Right lobe of liver (tissue), 6 donors: ENCODE results near the gene SPNS3. TPM values are rescaled to one million over a fixed set of nuclear protein-coding genes. Genes with fewer than 3 reads are reported as not detected.

Experiments
- ATAC-seq, 4 donors: fragments of 200-7000 bp; cut with Tn5 transposase; one replicate each; pipeline ENCODE4 v1.9.1; 2020; ENCODE audit warnings: mild to moderate bottlenecking in 4 of 4, moderate library complexity in 4 of 4
- DNase-seq, 3 donors: peaks; one replicate each; pipeline ENCODE4 v3.0.0-alpha.2; 2020
- H3K27ac ChIP-seq, 3 donors: fragments of 200-600 bp; one replicate each; pipeline ENCODE4 v1.8.0; 2022
- H3K27me3 ChIP-seq, 2 donors: fragments of 200-600 bp; one replicate each; pipeline ENCODE4 v1.8.0; 2022
- H3K36me3 ChIP-seq, 4 donors: fragments of 200-600 bp; sonication (generic) in 1 of 4; one replicate each; pipeline versions ENCODE4 v1.5.1 to v1.8.0; 2017 to 2022; ENCODE audit warnings: control low read depth in 1 of 4
- H3K4me1 ChIP-seq, 4 donors: fragments of 200-600 bp; sonication (generic) in 1 of 4; one replicate each; pipeline versions ENCODE4 v1.5.1 to v1.8.0; 2017 to 2022; ENCODE audit warnings: control low read depth in 1 of 4
- H3K4me3 ChIP-seq, 3 donors: fragments of 200-600 bp; one replicate each; pipeline ENCODE4 v1.8.0; 2022
- H3K9me3 ChIP-seq, 4 donors: fragments of 200-600 bp; sonication (generic) in 1 of 4; one replicate each; pipeline versions ENCODE4 v1.5.1 to v1.8.0; 2017 to 2022; ENCODE audit warnings: control low read depth in 1 of 4
- CTCF ChIP-seq, 4 donors: fragments of 200-600 bp in 3 of 4; fragments of 450-650 bp in 1 of 4; IDR thresholded peaks; one replicate each; pipeline versions ENCODE4 v1.5.1 to v1.8.0; 2016 to 2022; ENCODE audit warnings: antibody characterized with exemption in 4 of 4, mild to moderate bottlenecking in 2 of 4
- POLR2A ChIP-seq: fragments of 450-650 bp; IDR thresholded peaks from one replicate; pipeline ENCODE4 v1.6.1; 2017; ENCODE audit warnings: antibody characterized with exemption, mild to moderate bottlenecking
- WGBS: methylation state at CpG from one replicate; pipeline ENCODE4 v1.1.6; 2018; ENCODE audit warnings: low coverage, low lambda C conversion rate; ENCODE audit not compliant: insufficient coverage; ENCODE audit errors: missing lambda C conversion rate; 5-methylcytosine and 5-hydroxymethylcytosine counted together
- intact Hi-C, 2 donors: fragments of 100-400 bp; cut with DNase I; formaldehyde crosslinking; loops; one replicate each; pipeline versions ENCODE4 v1.11.2 to v1.14.1; 2022
- total RNA-seq, 6 experiments: library from RNA; depleted of rRNA in 2 of 6; stranded (reverse); fragments of >200 nt in 2 of 6; fragmentation: NEBNext Ultra II Directional in 3 of 6; extraction: Animal tissue kit (Norgen Biotek cat#: 25700) in 3 of 6; gene quantifications; one replicate each; pipeline versions ENCODE4 v1.1.0 to v1.2.4, GENCODE V29; 2016 to 2023
- donor health status: DM: no; HTN: yes; CAD: no.
- donor health status: DM: no; HTN: no; CAD: no.
- donor health status: DM: no; HTN: no; CAD: no.
- donor health status: DM: no; HTN: yes; CAD: no.
- donor health status: DM: no; HTN: yes; CAD: no.

The SPNS3 gene
- total RNA-seq, 6 experiments from 2014 or later = not detected

DNA sequence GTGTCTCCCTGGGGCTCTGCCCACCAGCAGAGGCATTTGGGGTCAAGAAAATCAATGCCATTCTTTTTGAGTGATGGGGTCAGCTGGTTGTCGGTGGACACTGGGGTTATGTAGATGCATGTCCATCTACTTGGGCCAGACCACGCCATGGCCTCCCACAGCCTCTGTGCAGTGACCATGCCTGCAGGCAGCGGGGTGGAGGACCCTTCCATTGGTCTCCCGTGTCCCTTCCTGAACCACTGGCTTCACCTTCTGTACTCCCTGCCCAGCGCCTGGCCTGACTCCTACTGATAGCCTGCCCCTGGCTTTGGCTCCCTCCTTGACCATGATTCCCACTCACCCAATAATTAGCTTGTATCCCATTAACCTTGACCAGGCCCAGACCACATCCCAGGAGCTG lies 28.0 kb upstream of the SPNS3 start:
- intact Hi-C loops = no loop called here
- WGBS = 100% methylated on average over 2 of the region's 5 CpGs

GRCh38 chr17:4406386-4406785 lies 27.4 kb upstream of the SPNS3 start:
- intact Hi-C loops = no loop called here
- 97% methylated on average over 8 of the region's 10 CpGs for WGBS
- no peak overlapping the region for H3K27ac ChIP-seq
- no peak for ATAC-seq
- H3K9me3 ChIP-seq = no peaks in the 10 kb centered on the region
- DNase-seq = no peak
- H3K27me3 ChIP-seq = no peaks in the 10 kb centered on the region
- no peak overlapping the region for H3K4me3 ChIP-seq
- no peak for TF ChIP-seq POLR2A
- H3K4me1 ChIP-seq = no peaks in the 10 kb centered on the region
- H3K36me3 ChIP-seq = no peaks in the 10 kb centered on the region

More for the DNA sequence above, 28.0 kb upstream of the SPNS3 start:
- no peak overlapping the region for H3K4me3 ChIP-seq
- H3K27ac ChIP-seq = no peak overlapping the region
- ATAC-seq (peak in 1 of 4 donors; percentile 48), DNase-seq (no peak)
- no peaks in the 10 kb centered on the region for H3K36me3 ChIP-seq
- no peaks in the 10 kb centered on the region for H3K27me3 ChIP-seq
- H3K9me3 ChIP-seq = no peaks in the 10 kb centered on the region
- H3K4me1 ChIP-seq = no peaks in the 10 kb centered on the region
- TF ChIP-seq CTCF (IDR thresholded peaks at IDR 0.05) (no peak), POLR2A (no peak)

GRCh38 chr17:4407216-4407615 lies 26.5 kb upstream of the SPNS3 start:
- no peak overlapping the region for H3K4me3 ChIP-seq
- DNase-seq = no peak
- 90% methylated on average over 6 of the region's 7 CpGs for WGBS
- no peak for TF ChIP-seq CTCF (IDR thresholded peaks at IDR 0.05)
- no peak for TF ChIP-seq POLR2A
- H3K4me1 ChIP-seq = no peaks in the 10 kb centered on the region
- H3K9me3 ChIP-seq = no peaks in the 10 kb centered on the region
- no peaks in the 10 kb centered on the region for H3K27me3 ChIP-seq
- H3K36me3 ChIP-seq = no peaks in the 10 kb centered on the region
- intact Hi-C loops = no loop called here
- ATAC-seq = no peak
- H3K27ac ChIP-seq = no peak overlapping the region

DNA sequence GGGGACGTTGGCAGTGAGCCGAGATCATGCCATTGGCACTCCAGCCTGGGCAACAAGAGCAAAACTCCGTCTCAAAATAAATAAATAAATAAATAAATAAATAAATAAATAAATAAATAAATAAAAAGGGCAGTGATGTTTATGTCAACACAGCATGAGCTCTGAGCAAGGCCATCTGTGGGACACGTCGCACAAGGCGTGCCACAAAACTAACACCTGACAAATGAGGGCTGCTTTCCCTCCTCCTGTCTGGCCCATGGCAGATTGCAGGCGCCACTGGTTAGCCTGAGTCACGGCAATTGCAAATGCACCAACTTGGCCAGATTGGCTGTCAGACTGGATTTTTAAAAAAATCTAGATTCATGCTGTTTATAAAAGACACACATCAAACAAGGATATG lies 25.9 kb upstream of the SPNS3 start:
- WGBS = 89% methylated on average over 4 of the region's 8 CpGs
- DNase-seq (no peak), ATAC-seq (no peak)
- Histone ChIP-seq H3K4me1 (no peaks in the 10 kb centered on the region), H3K27me3 (no peaks in the 10 kb centered on the region), H3K4me3 (no peak overlapping the region), H3K9me3 (no peaks in the 10 kb centered on the region), H3K27ac (no peak overlapping the region), H3K36me3 (no peaks in the 10 kb centered on the region)
- TF ChIP-seq POLR2A = no peak
- no peak for TF ChIP-seq CTCF (IDR thresholded peaks at IDR 0.05)
- intact Hi-C loops = no loop called here

- no peak for TF ChIP-seq POLR2A
- no peak for TF ChIP-seq CTCF (IDR thresholded peaks at IDR 0.05)
- no peaks in the 10 kb centered on the region for H3K36me3 ChIP-seq
- no peaks in the 10 kb centered on the region for H3K27me3 ChIP-seq
- H3K27ac ChIP-seq = no peak overlapping the region
- no peaks in the 10 kb centered on the region for H3K4me1 ChIP-seq
- no peak for ATAC-seq
- intact Hi-C loops = loop anchor here (10.0 kb wide), 2 partner anchors 195 to 225 kb away; no protein-coding TSS in a partner anchor
- H3K4me3 ChIP-seq = no peak overlapping the region
- no peaks in the 10 kb centered on the region for H3K9me3 ChIP-seq
- DNase-seq = no peak
- 79% methylated on average over 6 of the region's 6 CpGs for WGBS
These were observed 24.1 kb upstream of the SPNS3 start for GRCh38 chr17:4409659-4410058.
